Stimulated activated CD4-positive, alpha-beta T cell treated with anti-CD3 and anti-CD28 coated beads, TNF-alpha, amount 100 ng/mL, for 1 hour (primary cell): ENCODE data around the gene CYP3A7.
"Not testable (repeated sequence)": the region's sequence is repeated elsewhere in the genome, so short reads cannot be mapped to it uniquely, and the experiment has no call there.

Experiments
- DNase-seq, 3 donors: peaks; one replicate each; pipeline ENCODE4 v3.0.0-alpha.2; 2020; ENCODE audit warnings: low read depth in 3 of 3, low spot score in 1 of 3

CYP3A7 gene

GRCh38 chr7:99734987-99735386, at the start of gene CYP3A7:
Gene CYP3A7, minus strand, starts transcription at chr7:99735196. Its CDS starts 103 bp downstream, at chr7:99735093.
- DNase-seq = no peak

- no peak for DNase-seq
Measured at GRCh38 chr7:99784007-99784406, 49.0 kb upstream of the CYP3A7 start, which contains the start of gene CYP3A4. Gene CYP3A4, minus strand, starts transcription at chr7:99784184. Its CDS starts 103 bp downstream, at chr7:99784081.

- no peak for DNase-seq
Measured at GRCh38 chr7:99782012-99782953, 47.3 kb upstream of the CYP3A7 start.

- DNase-seq = no peak
Measured at GRCh38 chr7:99780588-99780987, 45.6 kb upstream of the CYP3A7 start.

- no peak for DNase-seq
Measured at GRCh38 chr7:99779949-99780348, 45.0 kb upstream of the CYP3A7 start.

GRCh38 chr7:99778880-99779279, 43.9 kb upstream of the CYP3A7 start:
- DNase-seq = no peak

GRCh38 chr7:99773395-99773794, 38.4 kb upstream of the CYP3A7 start:
- not testable (repeated sequence) for DNase-seq

- DNase-seq = no peak
Measured at GRCh38 chr7:99772565-99772964, 37.6 kb upstream of the CYP3A7 start.

GRCh38 chr7:99769494-99769893, 34.5 kb upstream of the CYP3A7 start:
- DNase-seq = not testable (repeated sequence)

GRCh38 chr7:99768471-99768870, 33.5 kb upstream of the CYP3A7 start:
- DNase-seq = no peak

- no peak for DNase-seq
Measured at GRCh38 chr7:99767662-99768061, 32.7 kb upstream of the CYP3A7 start.

GRCh38 chr7:99766484-99767099, 31.6 kb upstream of the CYP3A7 start:
- DNase-seq = no peak

GRCh38 chr7:99764478-99764877, 29.5 kb upstream of the CYP3A7 start:
- DNase-seq = no peak

- DNase-seq = no peak
Measured at GRCh38 chr7:99762680-99763327, 27.8 kb upstream of the CYP3A7 start.

GRCh38 chr7:99755085-99755484, 20.1 kb upstream of the CYP3A7 start:
- no peak for DNase-seq

- DNase-seq = no peak
Measured at GRCh38 chr7:99752356-99752755, 17.4 kb upstream of the CYP3A7 start.

- not testable (repeated sequence) for DNase-seq
Measured at GRCh38 chr7:99751322-99752052, 16.5 kb upstream of the CYP3A7 start.

- no peak for DNase-seq
Measured at GRCh38 chr7:99748846-99749579, 14.0 kb upstream of the CYP3A7 start.

- DNase-seq = not testable (repeated sequence)
Measured at GRCh38 chr7:99746915-99747314, 11.9 kb upstream of the CYP3A7 start.

GRCh38 chr7:99745395-99745794, 10.4 kb upstream of the CYP3A7 start:
- DNase-seq = not testable (repeated sequence)
